Measurements from ENCODE around the gene EIF2B2.

The EIF2B2 gene

GRCh38 chr14:74962493-74962892 is 40.2 kb upstream of the EIF2B2 start:
- CTCF ChIA-PET, result interaction anchor here (1.0 to 7.5 kb wide), 3 partner anchors 11 to 126 kb away, joined by 4 to 93 read pairs (median 7); no protein-coding TSS in a partner anchor
- no peak for TF ChIP-seq CTCF (IDR thresholded peaks at IDR 0.05; ENCODE audit: control extremely low read depth, extremely low read depth, low read depth, missing control alignments)
- POLR2A ChIA-PET, result no interaction called here
- no peak for DNase-seq (ENCODE audit: extremely low spot score)

GRCh38 chr14:74963178-74963704 is 39.5 kb upstream of the EIF2B2 start:
- no peak for TF ChIP-seq CTCF (IDR thresholded peaks at IDR 0.05; ENCODE audit: control extremely low read depth, extremely low read depth, low read depth, missing control alignments)
- POLR2A ChIA-PET, result no interaction called here
- CTCF ChIA-PET, result interaction anchor here (0.8 to 7.5 kb wide), 4 partner anchors 12 to 41 kb away, joined by 3 to 93 read pairs (median 5); no protein-coding TSS in a partner anchor

GRCh38 chr14:74963705-74964271 is 38.9 kb upstream of the EIF2B2 start:
- POLR2A ChIA-PET, result no interaction called here
- DNase-seq (ENCODE audit: extremely low spot score), result no peak
- no peak for TF ChIP-seq CTCF (IDR thresholded peaks at IDR 0.05; ENCODE audit: control extremely low read depth, extremely low read depth, low read depth, missing control alignments)
- CTCF ChIA-PET, result interaction anchor here (0.7 to 7.5 kb wide), 6 partner anchors 12 to 124 kb away, joined by 3 to 93 read pairs (median 4); no protein-coding TSS in a partner anchor

More at GRCh38 chr14:74963178-74963704, 39.5 kb upstream of the EIF2B2 start:
- DNase-seq (ENCODE audit: extremely low spot score), result peak; percentile 44

- POLR2A ChIA-PET, result no interaction called here
- no peak for TF ChIP-seq CTCF (IDR thresholded peaks at IDR 0.05; ENCODE audit: control extremely low read depth, extremely low read depth, low read depth, missing control alignments)
- CTCF ChIA-PET, result interaction anchor here (1.0 to 7.5 kb wide), 11 partner anchors 10 to 123 kb away, joined by 3 to 93 read pairs (median 3); partner anchors contain the start of gene PGF
- DNase-seq (ENCODE audit: extremely low spot score), result no peak
Measured at GRCh38 chr14:74964787-74965485, 37.8 kb upstream of the EIF2B2 start.

GRCh38 chr14:74965486-74966153 is 37.1 kb upstream of the EIF2B2 start:
- DNase-seq (ENCODE audit: extremely low spot score), result no peak
- POLR2A ChIA-PET, result no interaction called here

More at GRCh38 chr14:74965486-74966153, 37.1 kb upstream of the EIF2B2 start:
- CTCF ChIA-PET, result interaction anchor here (1.0 to 7.5 kb wide), 10 partner anchors 10 to 123 kb away, joined by 3 to 93 read pairs (median 3); no protein-coding TSS in a partner anchor
- TF ChIP-seq CTCF (IDR thresholded peaks at IDR 0.05; ENCODE audit: control extremely low read depth, extremely low read depth, low read depth, missing control alignments), result no peak
